Gastroesophageal sphincter (tissue), 4 donors: ENCODE measurements around the gene GABRB3. TPM values are rescaled to one million over a fixed set of nuclear protein-coding genes. Genes with fewer than 3 reads are reported as not detected.

Source experiments
- ATAC-seq: fragments of 150-250 bp; one replicate; pipeline ENCODE4 v1.9.1; 2016; ENCODE audit warnings: mild to moderate bottlenecking, moderate library complexity
- H3K27ac ChIP-seq, 4 donors: fragments of 200-600 bp; sonication (generic) in 3 of 4; 1 replicate in 3 of 4; 2 replicates in 1 of 4; pipeline ENCODE4 v1.5.1; 2016 to 2019
- H3K27me3 ChIP-seq: fragments of 200-600 bp; sonication (generic); one replicate; pipeline ENCODE4 v1.5.1; 2019
- H3K36me3 ChIP-seq, 2 donors: fragments of 200-600 bp; sonication (generic); one replicate each; pipeline ENCODE4 v1.5.1; 2019; ENCODE audit warnings: control low read depth in 1 of 2
- H3K4me1 ChIP-seq, 3 donors: fragments of 200-600 bp; sonication (generic); 1 replicate in 2 of 3; 2 replicates in 1 of 3; pipeline ENCODE4 v1.5.1; 2016 to 2019; ENCODE audit warnings: control low read depth in 2 of 3
- H3K4me3 ChIP-seq, 2 donors: fragments of 200-600 bp; sonication (generic); one replicate each; pipeline ENCODE4 v1.5.1; 2019; ENCODE audit warnings: mild to moderate bottlenecking in 1 of 2, moderate library complexity in 1 of 2
- H3K9me3 ChIP-seq, 3 donors: fragments of 200-600 bp; sonication (generic); one replicate each; pipeline ENCODE4 v1.5.1; 2017 to 2019; ENCODE audit warnings: control low read depth in 2 of 3
- EP300 ChIP-seq: sonication (generic); formaldehyde crosslinking; IDR thresholded peaks from one replicate; pipeline ENCODE4 v1.6.1; 2017; ENCODE audit warnings: antibody characterized with exemption, mild to moderate bottlenecking
- POLR2A ChIP-seq, 2 donors: fragments of 450-650 bp; IDR thresholded peaks; one replicate each; pipeline ENCODE4 v1.6.1; 2017; ENCODE audit warnings: antibody characterized with exemption in 2 of 2, mild to moderate bottlenecking in 2 of 2, moderate library complexity in 1 of 2
- POLR2AphosphoS5 ChIP-seq: sonication (generic); formaldehyde crosslinking; IDR thresholded peaks from one replicate; pipeline ENCODE4 v1.6.1; 2017; ENCODE audit warnings: antibody characterized with exemption
- WGBS, 2 donors: methylation state at CpG; one replicate each; pipeline ENCODE4 v1.1.5; 2018; ENCODE audit warnings: low coverage in 1 of 2; 5-methylcytosine and 5-hydroxymethylcytosine counted together
- total RNA-seq, 4 donors: library from RNA; depleted of rRNA; stranded (reverse); fragments of >200 nt; gene quantifications; one replicate each; pipeline ENCODE4 v1.1.0, GENCODE V29; 2016
- TF ChIP-seq, protein P1 (sequence below), 4 experiments: fragments of 200-600 bp in 2 of 4; fragments of 450-650 bp in 2 of 4; sonication (generic) in 1 of 4; IDR thresholded peaks; one replicate each; pipeline ENCODE4 v1.5.1; 2017 to 2019; ENCODE audit warnings: antibody characterized with exemption in 4 of 4, mild to moderate bottlenecking in 2 of 4, moderate library complexity in 2 of 4

GABRB3 gene
- total RNA-seq, 4 donors from 2014 or later = 2.4 to 4.3 (median 3.6) TPM

DNA sequence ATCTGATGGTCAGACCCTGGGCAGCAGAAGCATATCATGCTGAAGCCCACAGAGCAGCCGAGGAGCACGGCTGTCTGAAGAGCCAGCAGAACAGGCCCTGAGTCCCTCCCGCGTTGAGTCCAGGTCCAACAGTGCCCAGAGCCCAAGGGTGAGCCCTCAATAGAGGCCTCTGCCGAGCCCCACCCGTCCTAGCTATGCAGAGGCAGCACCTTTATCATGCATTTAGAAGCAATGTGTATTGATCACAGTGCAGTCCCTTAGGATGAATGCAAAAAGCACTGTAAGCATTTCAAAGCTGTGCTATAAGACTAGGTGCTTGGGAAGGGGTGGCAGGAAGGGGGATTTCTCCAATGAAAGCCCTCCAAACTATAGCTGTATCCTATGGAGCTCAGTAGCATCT is 208.5 kb downstream of the GABRB3 start:
- Histone ChIP-seq H3K9me3 (no peaks in the 10 kb centered on the region), H3K27ac (no peak overlapping the region), H3K27me3 (no peaks in the 10 kb centered on the region), H3K4me1 (no peaks in the 10 kb centered on the region), H3K36me3 (no peaks in the 10 kb centered on the region), H3K4me3 (no peak overlapping the region)
- no peak for ATAC-seq
- TF ChIP-seq, protein P1, sequence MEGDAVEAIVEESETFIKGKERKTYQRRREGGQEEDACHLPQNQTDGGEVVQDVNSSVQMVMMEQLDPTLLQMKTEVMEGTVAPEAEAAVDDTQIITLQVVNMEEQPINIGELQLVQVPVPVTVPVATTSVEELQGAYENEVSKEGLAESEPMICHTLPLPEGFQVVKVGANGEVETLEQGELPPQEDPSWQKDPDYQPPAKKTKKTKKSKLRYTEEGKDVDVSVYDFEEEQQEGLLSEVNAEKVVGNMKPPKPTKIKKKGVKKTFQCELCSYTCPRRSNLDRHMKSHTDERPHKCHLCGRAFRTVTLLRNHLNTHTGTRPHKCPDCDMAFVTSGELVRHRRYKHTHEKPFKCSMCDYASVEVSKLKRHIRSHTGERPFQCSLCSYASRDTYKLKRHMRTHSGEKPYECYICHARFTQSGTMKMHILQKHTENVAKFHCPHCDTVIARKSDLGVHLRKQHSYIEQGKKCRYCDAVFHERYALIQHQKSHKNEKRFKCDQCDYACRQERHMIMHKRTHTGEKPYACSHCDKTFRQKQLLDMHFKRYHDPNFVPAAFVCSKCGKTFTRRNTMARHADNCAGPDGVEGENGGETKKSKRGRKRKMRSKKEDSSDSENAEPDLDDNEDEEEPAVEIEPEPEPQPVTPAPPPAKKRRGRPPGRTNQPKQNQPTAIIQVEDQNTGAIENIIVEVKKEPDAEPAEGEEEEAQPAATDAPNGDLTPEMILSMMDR (IDR thresholded peaks at IDR 0.05) = no peak
- TF ChIP-seq POLR2AphosphoS5 = no peak
- TF ChIP-seq POLR2A (IDR thresholded peaks at IDR 0.05) = no peak
- TF ChIP-seq EP300 = no peak
- WGBS, 2 donors = 95% methylated on average over 4 of the region's 6 CpGs; no CpG with 5 or more reads in 1 of the 2 donors

DNA sequence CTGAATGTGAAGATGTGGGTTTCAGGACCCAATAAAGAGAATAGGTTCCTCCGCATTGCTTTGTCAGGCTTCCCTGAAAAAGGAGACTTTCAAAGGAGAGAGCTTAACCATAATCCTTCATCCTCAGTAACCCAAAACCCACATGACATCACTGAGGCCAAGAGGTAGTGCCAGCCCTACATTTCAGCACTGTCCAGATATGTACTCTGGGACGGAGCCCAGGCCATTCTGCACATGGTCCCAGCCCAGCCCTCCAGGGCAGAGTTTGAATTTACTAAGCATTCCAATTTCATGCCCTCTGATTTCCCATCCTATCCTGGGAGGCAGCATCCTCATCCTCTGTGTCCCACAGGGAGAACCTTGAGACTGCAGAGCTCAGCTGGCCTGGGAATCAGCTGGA is 210.5 kb downstream of the GABRB3 start:
- TF ChIP-seq POLR2AphosphoS5 = no peak
- TF ChIP-seq POLR2A (IDR thresholded peaks at IDR 0.05) = no peak
- H3K4me1 ChIP-seq = no peaks in the 10 kb centered on the region
- no peaks in the 10 kb centered on the region for H3K36me3 ChIP-seq
- no peaks in the 10 kb centered on the region for H3K27me3 ChIP-seq
- no peak overlapping the region for H3K27ac ChIP-seq
- 100% methylated on average over 1 of the region's 2 CpGs; no CpG with 5 or more reads in 1 of the 2 donors for WGBS, 2 donors
- H3K9me3 ChIP-seq = no peaks in the 10 kb centered on the region
- no peak for ATAC-seq
- H3K4me3 ChIP-seq = no peak overlapping the region

DNA sequence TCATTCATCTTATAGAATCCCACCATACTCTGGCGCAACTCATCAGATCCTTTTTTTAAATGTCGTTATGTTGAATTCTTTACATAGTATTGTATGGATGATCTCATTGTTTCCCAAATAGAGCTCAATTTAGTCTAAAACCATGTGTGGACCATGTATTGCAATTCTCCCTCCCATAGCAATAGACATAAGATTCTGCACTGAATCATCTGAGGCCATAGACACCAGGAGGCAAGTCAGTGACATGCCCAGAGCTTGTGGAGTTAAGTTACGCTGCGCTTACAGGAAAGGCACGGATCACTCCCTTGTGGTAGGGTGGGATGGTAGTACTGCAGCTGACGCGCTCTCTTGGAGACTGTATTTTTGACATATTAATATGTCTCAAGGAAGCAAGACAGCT is 211.0 kb downstream of the GABRB3 start:
- Histone ChIP-seq H3K9me3 (no peaks in the 10 kb centered on the region), H3K4me3 (no peak overlapping the region), H3K27me3 (no peaks in the 10 kb centered on the region), H3K4me1 (no peaks in the 10 kb centered on the region), H3K27ac (no peak overlapping the region), H3K36me3 (no peaks in the 10 kb centered on the region)
- TF ChIP-seq EP300 (no peak), POLR2AphosphoS5 (no peak), POLR2A (IDR thresholded peaks at IDR 0.05) (no peak)
- TF ChIP-seq, protein P1 (IDR thresholded peaks at IDR 0.05) = no peak
- no peak for ATAC-seq
- WGBS, 2 donors = 79 to 80% methylated on average over 5 to 7 of the region's 7 CpGs

DNA sequence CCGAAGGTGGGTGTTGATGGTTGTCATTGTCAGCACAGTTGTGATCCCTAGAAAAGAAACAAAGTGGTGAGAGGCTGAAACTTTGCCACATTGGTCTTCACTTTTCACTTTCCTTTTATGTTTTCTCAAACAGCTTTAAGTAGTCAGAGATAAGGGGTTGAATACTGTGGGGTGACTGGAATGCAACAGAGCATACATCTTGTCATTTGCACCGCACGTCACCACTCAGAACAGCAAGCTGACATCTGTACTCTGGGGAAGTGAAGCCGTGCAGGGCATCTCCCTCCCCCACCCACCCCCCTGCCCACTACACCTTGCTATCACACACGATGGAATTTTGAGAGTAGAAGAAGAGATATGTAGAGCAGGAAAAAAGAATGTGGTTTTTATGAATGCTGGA is 211.7 kb downstream of the GABRB3 start:
- 21 to 26% methylated on average over 3 to 5 of the region's 5 CpGs for WGBS, 2 donors
- H3K27me3 ChIP-seq = no peaks in the 10 kb centered on the region
- TF ChIP-seq, protein P1 (IDR thresholded peaks at IDR 0.05) = no peak
- TF ChIP-seq POLR2A (IDR thresholded peaks at IDR 0.05) (no peak), EP300 (no peak), POLR2AphosphoS5 (no peak)

DNA sequence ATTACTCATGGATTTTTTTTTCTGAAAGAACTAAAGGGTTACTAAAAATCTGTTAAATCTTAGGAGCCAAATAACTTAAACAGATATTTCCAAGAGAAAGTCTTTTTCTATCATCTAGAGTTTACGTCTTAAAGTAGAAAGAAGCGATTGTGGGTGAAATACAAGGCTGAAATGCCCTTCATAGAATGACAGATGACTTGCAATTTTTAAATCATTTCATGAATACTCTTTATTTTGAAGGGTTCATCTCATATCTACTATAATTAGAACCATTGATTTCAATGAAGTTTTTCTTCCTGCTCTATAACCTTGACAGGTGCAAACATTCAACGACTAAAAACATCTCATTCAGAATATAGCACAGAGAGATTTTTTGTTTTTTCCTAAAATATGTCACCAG is 217.0 kb downstream of the GABRB3 start:
- TF ChIP-seq EP300 (no peak), POLR2AphosphoS5 (no peak), POLR2A (IDR thresholded peaks at IDR 0.05) (no peak)
- TF ChIP-seq, protein P1 (IDR thresholded peaks at IDR 0.05) = no peak

More for the DNA sequence above, 211.7 kb downstream of the GABRB3 start:
- no peak for ATAC-seq
- Histone ChIP-seq H3K27ac (no peak overlapping the region), H3K4me1 (no peaks in the 10 kb centered on the region), H3K36me3 (no peaks in the 10 kb centered on the region), H3K9me3 (no peaks in the 10 kb centered on the region), H3K4me3 (no peak overlapping the region)

More for the DNA sequence above, 217.0 kb downstream of the GABRB3 start:
- Histone ChIP-seq H3K4me3 (no peak overlapping the region), H3K36me3 (no peaks in the 10 kb centered on the region), H3K4me1 (no peaks in the 10 kb centered on the region), H3K27me3 (no peaks in the 10 kb centered on the region), H3K9me3 (no peaks in the 10 kb centered on the region), H3K27ac (no peak overlapping the region)
- 62 to 72% methylated on average over 2 to 3 of the region's 3 CpGs for WGBS, 2 donors
- ATAC-seq = no peak
